AG10803 (cell line): ENCODE measurements around the gene CTNNA2.
A peak's percentile ranks its signal among the peaks of the same experiment; 100 is the strongest.

ENCODE experiments used
- DNase-seq: peaks from one replicate; pipeline ENCODE4 v3.0.0; 2010; ENCODE audit warnings: low read depth
- H3K4me3 ChIP-seq: 2 replicates; pipeline ENCODE4 v1.5.1; 2011; ENCODE audit warnings: mild to moderate bottlenecking, low read length, control low read depth
- CTCF ChIP-seq: conservative IDR thresholded peaks from 2 replicates; pipeline ENCODE4 v1.5.1; 2011; ENCODE audit warnings: mild to moderate bottlenecking, low read length, control low read depth, inconsistent platforms

CTNNA2 gene

DNA sequence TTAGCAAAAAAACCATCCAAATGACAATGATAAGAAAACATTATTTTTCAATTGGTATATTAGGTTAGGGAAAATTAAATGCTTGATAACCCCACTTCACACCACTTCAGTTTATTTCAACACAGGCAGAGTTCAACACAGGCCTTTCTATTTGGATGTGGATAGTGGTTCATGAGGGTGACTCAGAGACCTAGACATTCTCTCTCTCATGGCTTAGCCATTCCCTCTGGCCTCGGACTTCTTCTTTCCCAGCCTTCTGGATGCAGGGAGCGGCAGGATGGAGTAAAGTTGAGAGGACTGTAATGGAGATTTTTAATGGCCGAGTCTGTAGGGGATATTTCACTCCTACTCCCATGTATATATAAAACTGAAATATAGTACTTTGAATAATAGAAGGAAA lies 109.7 kb downstream of the CTNNA2 start:
- no peak overlapping the region for H3K4me3 ChIP-seq
- no peak for TF ChIP-seq CTCF
- DNase-seq = peak; percentile 20

- TF ChIP-seq CTCF = no peak
- no peak for DNase-seq
- no peak overlapping the region for H3K4me3 ChIP-seq
Measured at GRCh38 chr2:79627237-79627636, 114.4 kb downstream of the CTNNA2 start.

DNA sequence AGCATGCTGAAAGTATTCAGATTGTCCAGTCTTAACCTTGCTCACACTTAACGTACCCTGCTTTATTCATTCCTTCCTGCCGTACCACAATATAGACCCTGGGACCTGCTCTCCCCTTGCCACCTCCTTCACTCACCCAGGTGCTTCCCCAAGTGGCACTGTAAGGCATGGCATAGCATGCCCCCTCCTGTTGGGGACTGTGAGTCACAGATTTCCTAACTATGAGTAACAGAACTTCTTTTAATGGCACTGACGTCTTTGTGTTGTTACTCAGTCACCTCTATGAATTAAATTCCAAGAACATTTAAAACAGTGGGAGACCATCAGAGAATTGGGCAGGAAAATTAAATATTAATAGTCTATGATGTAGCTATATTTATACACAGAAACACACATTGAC lies 117.2 kb downstream of the CTNNA2 start:
- no peak for TF ChIP-seq CTCF
- no peak overlapping the region for H3K4me3 ChIP-seq
- no peak for DNase-seq

- no peak for TF ChIP-seq CTCF
- no peak overlapping the region for H3K4me3 ChIP-seq
- no peak for DNase-seq
Measured at GRCh38 chr2:79630972-79631557, 118.2 kb downstream of the CTNNA2 start.

DNA sequence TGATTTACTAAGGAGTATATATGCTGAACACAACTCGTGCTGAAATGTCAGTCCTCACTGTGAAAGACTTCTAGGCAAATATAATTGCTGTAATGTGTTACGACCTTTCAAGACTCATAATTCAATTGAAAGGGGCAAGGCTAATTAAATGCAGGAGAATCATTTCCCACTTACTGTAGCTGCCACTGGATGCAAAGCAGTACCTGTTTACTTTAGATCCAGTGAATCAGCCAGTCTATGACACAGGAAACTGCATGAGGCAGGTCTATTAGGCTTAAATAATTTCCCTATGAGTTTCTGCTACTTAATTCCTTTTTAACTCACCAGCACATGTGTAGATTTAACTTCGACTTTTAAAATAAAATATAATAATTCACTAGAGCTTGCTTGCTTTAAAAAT lies 125.6 kb downstream of the CTNNA2 start:
- no peak for DNase-seq
- TF ChIP-seq CTCF = no peak
- H3K4me3 ChIP-seq = no peak overlapping the region

DNA sequence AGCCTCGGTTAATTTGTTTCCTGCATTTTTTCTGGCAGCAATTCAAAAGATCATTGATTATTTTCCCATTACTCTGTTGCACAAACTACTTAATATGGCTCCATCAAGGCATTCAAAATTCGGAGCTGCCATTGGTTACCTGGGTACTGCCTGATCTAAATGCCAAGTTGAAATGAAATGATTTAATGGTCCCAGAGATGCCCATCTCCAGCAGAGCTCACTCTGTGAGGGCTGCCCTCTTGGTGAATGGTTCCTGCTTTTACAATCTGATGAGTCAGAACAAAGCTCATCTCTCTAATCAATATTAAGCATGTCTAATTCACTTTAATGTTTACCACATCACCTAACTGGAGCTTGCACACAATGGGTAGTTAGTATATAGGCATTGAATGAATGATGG lies 126.1 kb downstream of the CTNNA2 start:
- no peak for TF ChIP-seq CTCF
- no peak overlapping the region for H3K4me3 ChIP-seq
- DNase-seq = no peak

DNA sequence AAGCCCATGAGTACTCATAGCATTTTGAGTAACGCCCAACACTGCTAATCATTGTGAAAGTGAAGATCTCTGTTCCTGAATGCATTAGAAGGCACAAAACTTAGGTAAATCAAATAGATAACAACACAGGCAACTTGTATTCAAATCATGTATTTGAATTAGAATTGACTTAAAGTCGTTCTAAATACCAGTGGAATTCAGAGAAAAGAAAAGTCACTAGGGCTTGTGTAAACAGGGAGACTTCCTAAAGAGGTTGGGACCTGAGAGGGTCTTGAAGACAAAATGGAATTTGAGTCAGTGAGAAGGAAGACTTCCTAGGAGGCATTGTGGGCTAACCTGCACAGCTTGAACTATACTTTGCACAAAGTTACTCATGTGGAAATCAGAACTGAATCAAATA lies 127.2 kb downstream of the CTNNA2 start:
- TF ChIP-seq CTCF = no peak
- no peak for DNase-seq
- H3K4me3 ChIP-seq = no peak overlapping the region
